OCI-LY1 (cell line): ENCODE measurements around the gene CELA2A.

ENCODE experiments used
- CTCF ChIP-seq: fragments of 200-600 bp; sonication (generic), shearing (Covaris generic); IDR thresholded peaks from 2 replicates; pipeline ENCODE4 v1.5.1; 2017; ENCODE audit warnings: mild to moderate bottlenecking, antibody characterized with exemption, low read length, moderate library complexity, mixed read lengths
- EZH2 ChIP-seq: fragments of 200-600 bp; sonication (generic), shearing (Covaris generic); IDR thresholded peaks from 2 replicates; pipeline ENCODE4 v1.8.0; 2017; ENCODE audit warnings: borderline replicate concordance, mixed run types, mild to moderate bottlenecking, antibody characterized with exemption, low read length, moderate library complexity, mixed read lengths

- TF ChIP-seq CTCF (no peak), EZH2 (no peak)
Observed at GRCh38 chr1:15425521-15425920, 31.0 kb upstream of the CELA2A start.
